Spleen (tissue), 11 donors: ENCODE measurements around the gene TOMM20. TPM values are rescaled to one million over a fixed set of nuclear protein-coding genes. Genes with fewer than 3 reads are reported as not detected.
A peak's percentile ranks its signal among the peaks of the same experiment; 100 is the strongest.

ENCODE experiments used
- DNase-seq: peaks from one replicate; pipeline ENCODE4 v3.0.0-alpha.2; 2020
- H3K27ac ChIP-seq, 8 donors: fragments of 200-600 bp; sonication (generic) in 7 of 8; 1 replicate in 4 of 8; 2 replicates in 4 of 8; pipeline versions ENCODE4 v1.5.0 to v1.8.0; 2016 to 2021; ENCODE audit warnings: inconsistent platforms in 4 of 8, mild to moderate bottlenecking in 4 of 8, moderate library complexity in 1 of 8
- H3K27me3 ChIP-seq, 7 donors: fragments of 200-600 bp; sonication (generic) in 6 of 7; replicated peaks in 1 of 7; 1 replicate in 4 of 7; 2 replicates in 3 of 7; pipeline versions ENCODE4 v1.5.0 to v1.8.0; 2016 to 2021; ENCODE audit warnings: inconsistent platforms in 3 of 7, mild to moderate bottlenecking in 1 of 7
- H3K36me3 ChIP-seq, 6 donors: fragments of 200-600 bp; sonication (generic) in 5 of 6; 1 replicate in 4 of 6; 2 replicates in 2 of 6; pipeline versions ENCODE4 v1.5.0 to v1.8.0; 2016 to 2021; ENCODE audit warnings: inconsistent platforms in 2 of 6
- H3K4me1 ChIP-seq, 6 donors: fragments of 200-600 bp; sonication (generic) in 5 of 6; 1 replicate in 3 of 6; 2 replicates in 3 of 6; pipeline versions ENCODE4 v1.5.0 to v1.8.0; 2016 to 2021; ENCODE audit warnings: inconsistent platforms in 3 of 6
- H3K4me3 ChIP-seq, 8 donors: fragments of 200-600 bp; sonication (generic) in 7 of 8; 1 replicate in 4 of 8; 2 replicates in 4 of 8; pipeline versions ENCODE4 v1.5.0 to v1.8.0; 2016 to 2021; ENCODE audit warnings: inconsistent platforms in 4 of 8, mild to moderate bottlenecking in 4 of 8, moderate library complexity in 2 of 8
- H3K9me3 ChIP-seq, 8 donors: fragments of 200-600 bp; sonication (generic) in 7 of 8; 1 replicate in 4 of 8; 2 replicates in 4 of 8; pipeline versions ENCODE4 v1.5.0 to v1.8.0; 2016 to 2021; ENCODE audit warnings: inconsistent platforms in 4 of 8
- POLR2A ChIP-seq, 3 donors: fragments of 450-650 bp; IDR thresholded peaks; one replicate each; pipeline ENCODE4 v1.5.1; 2017; ENCODE audit warnings: antibody characterized with exemption in 3 of 3, mild to moderate bottlenecking in 1 of 3
- POLR2AphosphoS5 ChIP-seq, 3 donors: sonication (generic); formaldehyde crosslinking; IDR thresholded peaks; one replicate each; pipeline ENCODE4 v1.5.1; 2017; ENCODE audit warnings: antibody characterized with exemption in 3 of 3
- WGBS, 5 donors: extraction: QIAGEN DNeasy Blood & Tissue Kit in 3 of 5; methylation state at CpG; one replicate each; pipeline versions ENCODE4 v1.1.5 to v1.1.7; 2013 to 2018; 5-methylcytosine and 5-hydroxymethylcytosine counted together
- intact Hi-C: fragments of 100-400 bp; cut with DNase I; formaldehyde crosslinking; loops from one replicate; pipeline ENCODE4 v1.15.0; 2023; ENCODE audit warnings: low total_unique reads
- polyA plus RNA-seq, 3 donors: library from polyadenylated mRNA; stranded (reverse); fragments of 200-250 nt; gene quantifications; one replicate each; pipeline ENCODE4 v1.2.1, GENCODE V29; 2013
- total RNA-seq, 7 donors: library from RNA; depleted of rRNA in 3 of 7; stranded (reverse); fragments of >200 nt in 3 of 7; fragmentation: NEBNext Ultra II Directional in 4 of 7; extraction: Animal tissue kit (Norgen Biotek cat#: 25700) in 4 of 7; gene quantifications; one replicate each; pipeline versions ENCODE4 v1.1.0 to v1.2.1, GENCODE V29; 2016 to 2021
- TF ChIP-seq, protein P1 (sequence below), 11 experiments: fragments of 200-600 bp in 7 of 11; fragments of 450-650 bp in 4 of 11; sonication (generic) in 4 of 11; IDR thresholded peaks in 8 of 11; conservative IDR thresholded peaks in 3 of 11; 1 replicate in 7 of 11; 2 replicates in 4 of 11; pipeline versions ENCODE4 v1.4.0 to v1.8.0; 2016 to 2021; ENCODE audit warnings: antibody characterized with exemption in 11 of 11, inconsistent platforms in 4 of 11, mild to moderate bottlenecking in 1 of 11
- donor health status: healthy with polysubstance abuse.
- donor health status: DM: no; HTN: no; CAD: no; lungs with moderate emphysema.
- donor health status: DM: no; HTN: no; CAD: no.
- donor health status: Bipolar disorder and iron deficiency.
- donor health status: healthy.
- donor health status: DM: no; HTN: no; CAD: no.
- donor health status: DM: yes; HTN: yes; CAD: no.

Gene TOMM20
- total and polyA plus RNA-seq, 10 donors = 46.6 to 79.9 (median 63.0) TPM

DNA sequence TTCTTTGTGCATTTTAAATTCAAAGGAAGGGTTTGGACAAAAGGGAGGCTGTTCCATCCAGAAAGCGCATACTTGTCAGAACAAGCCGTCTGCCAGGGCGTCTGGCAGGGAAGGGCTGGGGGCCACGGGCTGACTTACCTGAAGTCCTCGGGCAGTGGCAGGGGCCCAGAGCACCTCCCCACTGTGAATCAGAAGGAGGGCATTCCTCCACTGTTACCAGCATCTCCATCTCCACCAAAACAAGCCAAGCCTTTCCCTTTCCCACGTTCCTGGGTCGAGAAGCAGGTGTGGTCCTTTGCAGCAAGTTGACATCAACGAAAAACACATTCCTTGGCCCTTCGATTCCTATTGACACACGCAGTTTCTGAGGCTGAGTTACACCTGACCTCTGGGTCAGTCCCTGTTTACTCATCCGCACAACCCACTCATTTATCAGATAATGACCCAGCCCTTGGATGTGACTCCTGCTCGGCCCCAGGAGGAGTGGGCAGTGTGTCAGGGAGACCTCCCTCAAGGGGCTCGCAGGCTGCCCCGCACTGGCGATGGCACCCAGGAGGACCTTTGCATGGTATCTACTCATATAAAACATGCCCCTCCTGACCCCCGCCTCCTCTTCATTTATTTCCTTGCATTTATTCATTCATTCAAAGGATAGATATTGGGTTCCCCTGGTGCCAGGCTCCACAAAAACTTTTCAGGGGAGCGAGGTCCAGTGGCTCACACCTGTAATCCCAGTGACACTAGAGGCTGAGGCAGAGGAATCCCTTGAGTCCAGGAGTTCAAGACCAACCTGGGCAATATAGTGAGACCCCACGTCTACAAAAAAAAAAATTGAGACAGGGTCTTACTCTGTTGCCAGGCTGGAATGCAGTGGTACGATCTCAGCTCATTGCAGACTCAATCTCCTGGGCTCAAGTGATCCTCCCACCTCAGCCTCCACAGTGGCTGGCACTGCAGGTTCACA, 60.2 kb downstream of the TOMM20 start:
- peak overlapping the region in 5 of 8 donors; percentile 20 to 73 (median 59) for H3K27ac ChIP-seq
- intact Hi-C loops = no loop called here
- H3K36me3 ChIP-seq = no peaks in the 10 kb centered on the region
- no peaks in the 10 kb centered on the region for H3K27me3 ChIP-seq
- TF ChIP-seq, protein P1, sequence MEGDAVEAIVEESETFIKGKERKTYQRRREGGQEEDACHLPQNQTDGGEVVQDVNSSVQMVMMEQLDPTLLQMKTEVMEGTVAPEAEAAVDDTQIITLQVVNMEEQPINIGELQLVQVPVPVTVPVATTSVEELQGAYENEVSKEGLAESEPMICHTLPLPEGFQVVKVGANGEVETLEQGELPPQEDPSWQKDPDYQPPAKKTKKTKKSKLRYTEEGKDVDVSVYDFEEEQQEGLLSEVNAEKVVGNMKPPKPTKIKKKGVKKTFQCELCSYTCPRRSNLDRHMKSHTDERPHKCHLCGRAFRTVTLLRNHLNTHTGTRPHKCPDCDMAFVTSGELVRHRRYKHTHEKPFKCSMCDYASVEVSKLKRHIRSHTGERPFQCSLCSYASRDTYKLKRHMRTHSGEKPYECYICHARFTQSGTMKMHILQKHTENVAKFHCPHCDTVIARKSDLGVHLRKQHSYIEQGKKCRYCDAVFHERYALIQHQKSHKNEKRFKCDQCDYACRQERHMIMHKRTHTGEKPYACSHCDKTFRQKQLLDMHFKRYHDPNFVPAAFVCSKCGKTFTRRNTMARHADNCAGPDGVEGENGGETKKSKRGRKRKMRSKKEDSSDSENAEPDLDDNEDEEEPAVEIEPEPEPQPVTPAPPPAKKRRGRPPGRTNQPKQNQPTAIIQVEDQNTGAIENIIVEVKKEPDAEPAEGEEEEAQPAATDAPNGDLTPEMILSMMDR (IDR thresholded peaks at IDR 0.05 in 8 of 11, conservative IDR thresholded peaks at IDR 0.05 in 3 of 11) = no peak
- TF ChIP-seq POLR2A (IDR thresholded peaks at IDR 0.05) = no peak
- H3K4me3 ChIP-seq = no peak overlapping the region
- no peaks in the 10 kb centered on the region for H3K9me3 ChIP-seq
- 84 to 92% (median 88%) methylated on average over 19 of the region's 19 CpGs for WGBS, 5 donors
- DNase-seq = no peak
- peaks cover 0 to 43% (median 11%) of the 10 kb centered on the region in 6 donors for H3K4me1 ChIP-seq

DNA sequence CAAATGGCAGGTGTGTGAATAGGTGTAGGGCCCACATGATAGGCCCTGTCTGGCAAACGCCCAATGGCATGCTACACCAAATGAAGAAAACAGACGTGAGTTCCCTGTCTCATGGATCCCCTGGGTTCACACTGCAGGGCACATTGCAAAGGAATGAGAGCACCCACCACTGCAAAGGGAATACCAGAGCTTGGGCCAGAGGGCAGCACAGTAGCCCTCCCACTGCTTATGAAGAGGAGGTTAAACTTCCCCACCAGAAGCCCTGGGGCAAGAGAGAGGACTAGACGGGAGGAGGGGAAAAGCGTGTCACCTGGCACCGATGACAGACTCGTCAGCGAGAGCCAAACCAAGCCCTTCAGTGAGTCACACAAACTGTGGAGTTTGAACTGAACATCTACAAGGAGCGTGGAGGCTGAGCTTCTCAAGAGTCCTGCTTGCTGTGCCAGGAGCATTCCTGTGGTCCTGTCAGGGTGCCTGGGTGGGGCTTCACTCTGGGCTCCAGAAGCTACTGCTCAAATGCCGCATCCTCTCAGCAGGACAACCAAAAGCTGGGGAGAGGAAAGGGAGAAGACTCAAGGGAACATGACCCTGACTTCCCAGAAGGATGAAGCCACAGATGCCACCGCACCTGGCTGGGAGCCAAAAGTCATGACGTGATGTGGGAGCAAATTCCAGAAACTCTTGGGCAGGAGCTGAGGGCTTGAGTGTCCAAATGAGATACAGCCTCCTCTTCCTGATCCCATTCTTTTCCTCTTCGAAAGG, 61.1 kb downstream of the TOMM20 start:
- H3K36me3 ChIP-seq = no peaks in the 10 kb centered on the region
- peak overlapping the region in 5 of 8 donors; percentile 20 to 73 (median 59) for H3K27ac ChIP-seq
- H3K9me3 ChIP-seq = no peaks in the 10 kb centered on the region
- TF ChIP-seq POLR2A (IDR thresholded peaks at IDR 0.05) (no peak), POLR2AphosphoS5 (IDR thresholded peaks at IDR 0.05) (peak in 2 of 3 donors; percentile 37 to 72)
- 46 to 59% (median 49%) methylated on average over 12 of the region's 12 CpGs for WGBS, 5 donors
- no peaks in the 10 kb centered on the region for H3K27me3 ChIP-seq
- intact Hi-C loops = no loop called here
- H3K4me3 ChIP-seq = no peak overlapping the region
- DNase-seq = no peak
- peaks cover 7 to 50% (median 19%) of the 10 kb centered on the region in 6 donors for H3K4me1 ChIP-seq

DNA sequence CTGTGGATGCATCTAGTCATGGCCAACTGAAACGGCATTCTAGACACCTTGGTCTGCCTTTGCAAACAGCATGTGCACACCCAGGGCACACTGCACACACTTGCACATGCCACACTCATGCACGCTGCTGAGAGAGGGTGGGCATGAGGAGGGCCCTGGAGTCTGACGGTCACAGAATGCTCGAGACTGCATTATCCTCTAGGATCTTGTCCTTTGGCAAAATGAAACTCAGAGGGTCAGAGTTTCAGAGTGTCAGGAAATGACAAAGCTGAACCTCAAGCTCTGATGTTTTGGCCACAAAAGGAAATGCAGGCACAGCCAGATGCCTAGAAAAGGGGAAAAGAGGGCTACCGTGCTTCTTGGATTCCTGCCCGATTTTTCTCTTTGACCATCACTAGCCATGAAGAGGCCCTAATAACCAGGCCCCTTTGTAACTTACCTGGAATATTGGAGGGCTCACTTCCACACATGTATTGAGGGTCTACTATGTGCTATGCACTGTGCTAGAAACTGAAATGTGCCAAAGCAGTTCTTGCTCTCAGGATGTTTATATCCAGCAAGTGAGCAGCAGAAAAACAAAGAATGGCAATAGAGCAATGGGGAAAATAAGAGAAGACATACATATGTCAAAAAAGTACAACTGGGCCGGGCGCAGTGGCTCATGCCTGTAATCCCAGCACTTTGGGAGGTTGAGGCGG, 65.4 kb downstream of the TOMM20 start:
- no peaks in the 10 kb centered on the region for H3K9me3 ChIP-seq
- H3K4me1 ChIP-seq = peaks cover 7 to 59% (median 22%) of the 10 kb centered on the region in 6 donors
- H3K27me3 ChIP-seq = no peaks in the 10 kb centered on the region
- no peak for DNase-seq
- no peaks in the 10 kb centered on the region for H3K36me3 ChIP-seq
- TF ChIP-seq, protein P1 (IDR thresholded peaks at IDR 0.05 in 8 of 11, conservative IDR thresholded peaks at IDR 0.05 in 3 of 11) = peak in 1 of 11 experiments; percentile 11
- TF ChIP-seq POLR2A (IDR thresholded peaks at IDR 0.05) (no peak), POLR2AphosphoS5 (IDR thresholded peaks at IDR 0.05) (peak in 1 of 3 donors; percentile 14)
- intact Hi-C loops = no loop called here
- 33 to 46% (median 37%) methylated on average over 9 of the region's 9 CpGs for WGBS, 5 donors
- H3K4me3 ChIP-seq = peak overlapping the region in 1 of 8 donors; percentile 41
- H3K27ac ChIP-seq = peak overlapping the region; percentile 27 to 94 (median 84)
